Loucy (cell line): Measurements from ENCODE around the gene UGT1A1.

ENCODE experiments used
- H2AFZ ChIP-seq: fragments of 200-600 bp; sonication (generic); 2 replicates; pipeline ENCODE4 v1.6.0; 2016; ENCODE audit warnings: antibody characterized with exemption, mild to moderate bottlenecking, low read length, moderate library complexity
- H3F3A ChIP-seq: fragments of 200-600 bp; 2 replicates; pipeline ENCODE4 v1.6.0; 2016; ENCODE audit warnings: antibody characterized with exemption, low read depth, mild to moderate bottlenecking
- H3K27me3 ChIP-seq: fragments of 200-600 bp; sonication (generic); 2 replicates; pipeline ENCODE4 v1.6.1; 2014; ENCODE audit warnings: low read length, mild to moderate bottlenecking; ENCODE audit not compliant: insufficient read depth, poor library complexity, severe bottlenecking
- H3K36me3 ChIP-seq: fragments of 200-600 bp; sonication (generic); 2 replicates; pipeline ENCODE4 v1.6.1; 2016; ENCODE audit warnings: low read length; ENCODE audit not compliant: insufficient read depth
- H3K4me1 ChIP-seq: fragments of 200-600 bp; sonication (generic); 2 replicates; pipeline ENCODE4 v1.5.1; 2014; ENCODE audit warnings: low read length, mild to moderate bottlenecking; ENCODE audit not compliant: insufficient read depth, poor library complexity, severe bottlenecking
- H3K4me2 ChIP-seq: fragments of 200-600 bp; sonication (generic); 2 replicates; pipeline ENCODE4 v1.6.0; 2014; ENCODE audit warnings: antibody characterized with exemption, low read length, low read depth, mild to moderate bottlenecking; ENCODE audit not compliant: poor library complexity, severe bottlenecking
- H3K4me3 ChIP-seq: fragments of 200-600 bp; sonication (generic); 2 replicates; pipeline ENCODE4 v1.5.1; 2014; ENCODE audit warnings: low read length, mild to moderate bottlenecking, mixed read lengths; ENCODE audit not compliant: poor library complexity, severe bottlenecking
- H3K79me2 ChIP-seq: fragments of 200-600 bp; sonication (generic); 2 replicates; pipeline ENCODE4 v1.6.1; 2014; ENCODE audit warnings: low read length; ENCODE audit not compliant: insufficient read depth
- H3K9ac ChIP-seq: fragments of 200-600 bp; sonication (generic); 2 replicates; pipeline ENCODE4 v1.6.0; 2014; ENCODE audit warnings: mild to moderate bottlenecking, low read depth, low read length, moderate library complexity; ENCODE audit not compliant: poor library complexity, severe bottlenecking
- H3K9me2 ChIP-seq: fragments of 200-600 bp; sonication (generic); replicated peaks from 2 replicates; pipeline ENCODE4 v1.6.1; 2016; ENCODE audit warnings: low read depth, low read length, mixed read lengths
- H3K9me3 ChIP-seq: fragments of 200-600 bp; sonication (generic); 2 replicates; pipeline ENCODE4 v1.6.1; 2014; ENCODE audit warnings: mild to moderate bottlenecking, antibody characterized with exemption, low read length, low read depth; ENCODE audit not compliant: insufficient read depth
- H4K20me1 ChIP-seq: fragments of 200-600 bp; sonication (generic); 2 replicates; pipeline ENCODE4 v1.6.0; 2014; ENCODE audit warnings: antibody characterized with exemption, low read length, mild to moderate bottlenecking; ENCODE audit not compliant: insufficient read depth, poor library complexity, severe bottlenecking
- EZH2phosphoT487 ChIP-seq: fragments of 200-600 bp; IDR thresholded peaks from 2 replicates; pipeline ENCODE4 v1.6.1; 2018; ENCODE audit warnings: antibody characterized with exemption, mild to moderate bottlenecking, moderate library complexity, borderline replicate concordance
- TF ChIP-seq, protein P1 (sequence below): fragments of 200-600 bp; sonication (generic); conservative IDR thresholded peaks from 2 replicates; pipeline ENCODE4 v1.5.1; 2014; ENCODE audit warnings: mild to moderate bottlenecking, antibody characterized with exemption, low read length

Gene UGT1A1

DNA sequence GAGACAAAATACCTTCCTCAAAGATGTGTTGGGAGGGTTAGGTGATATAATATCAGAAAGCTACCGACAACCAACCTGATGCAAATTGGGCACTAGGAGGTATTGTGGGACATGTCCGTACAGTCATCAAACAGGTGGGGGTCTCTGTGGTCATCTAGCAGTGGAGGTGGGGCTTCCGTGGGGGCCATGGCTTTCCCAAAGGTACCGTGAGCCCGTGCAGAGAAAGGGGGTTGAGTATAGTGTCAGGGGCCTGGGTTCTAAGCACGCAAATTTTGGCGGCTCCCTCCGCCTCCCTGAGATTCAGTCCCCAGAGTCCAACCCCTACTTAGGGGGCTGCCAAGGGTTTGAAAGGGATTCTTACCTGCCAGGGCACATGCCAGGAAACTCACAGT lies 61.6 kb downstream of the UGT1A1 start:
- no peaks in the 10 kb centered on the region for H3K4me1 ChIP-seq
- no peaks in the 10 kb centered on the region for H3K79me2 ChIP-seq
- no peaks in the 10 kb centered on the region for H3F3A ChIP-seq
- H3K4me3 ChIP-seq, result no peak overlapping the region
- no peak overlapping the region for H2AFZ ChIP-seq
- TF ChIP-seq, protein P1, sequence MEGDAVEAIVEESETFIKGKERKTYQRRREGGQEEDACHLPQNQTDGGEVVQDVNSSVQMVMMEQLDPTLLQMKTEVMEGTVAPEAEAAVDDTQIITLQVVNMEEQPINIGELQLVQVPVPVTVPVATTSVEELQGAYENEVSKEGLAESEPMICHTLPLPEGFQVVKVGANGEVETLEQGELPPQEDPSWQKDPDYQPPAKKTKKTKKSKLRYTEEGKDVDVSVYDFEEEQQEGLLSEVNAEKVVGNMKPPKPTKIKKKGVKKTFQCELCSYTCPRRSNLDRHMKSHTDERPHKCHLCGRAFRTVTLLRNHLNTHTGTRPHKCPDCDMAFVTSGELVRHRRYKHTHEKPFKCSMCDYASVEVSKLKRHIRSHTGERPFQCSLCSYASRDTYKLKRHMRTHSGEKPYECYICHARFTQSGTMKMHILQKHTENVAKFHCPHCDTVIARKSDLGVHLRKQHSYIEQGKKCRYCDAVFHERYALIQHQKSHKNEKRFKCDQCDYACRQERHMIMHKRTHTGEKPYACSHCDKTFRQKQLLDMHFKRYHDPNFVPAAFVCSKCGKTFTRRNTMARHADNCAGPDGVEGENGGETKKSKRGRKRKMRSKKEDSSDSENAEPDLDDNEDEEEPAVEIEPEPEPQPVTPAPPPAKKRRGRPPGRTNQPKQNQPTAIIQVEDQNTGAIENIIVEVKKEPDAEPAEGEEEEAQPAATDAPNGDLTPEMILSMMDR, result no peak
- no peak for TF ChIP-seq EZH2phosphoT487
- H4K20me1 ChIP-seq, result no peaks in the 10 kb centered on the region
- H3K27me3 ChIP-seq, result no peaks in the 10 kb centered on the region
- H3K4me2 ChIP-seq, result no peak overlapping the region
- no peaks in the 10 kb centered on the region for H3K36me3 ChIP-seq
- no peak overlapping the region for H3K9ac ChIP-seq
- no peaks in the 10 kb centered on the region for H3K9me3 ChIP-seq
- no peaks in the 10 kb centered on the region for H3K9me2 ChIP-seq

GRCh38 chr2:233822101-233822771 lies 62.2 kb downstream of the UGT1A1 start:
- Histone ChIP-seq H3K9ac (no peak overlapping the region), H3K36me3 (no peaks in the 10 kb centered on the region), H4K20me1 (no peaks in the 10 kb centered on the region), H3K27me3 (no peaks in the 10 kb centered on the region), H3K4me1 (no peaks in the 10 kb centered on the region), H3K9me2 (no peaks in the 10 kb centered on the region), H3K9me3 (no peaks in the 10 kb centered on the region), H3K4me3 (no peak overlapping the region), H3K79me2 (no peaks in the 10 kb centered on the region), H2AFZ (no peak overlapping the region), H3F3A (no peaks in the 10 kb centered on the region), H3K4me2 (no peak overlapping the region)
- TF ChIP-seq, protein P1, result no peak
- no peak for TF ChIP-seq EZH2phosphoT487
